ENCODE results near the gene STK38. TPM values are rescaled to one million over a fixed set of nuclear protein-coding genes. Genes with fewer than 3 reads are reported as not detected.

Gene STK38
- total RNA-seq, 2 donors from 2014 or later: 23.1 to 23.2 TPM

- no peaks in the 10 kb centered on the region for H3K27me3 ChIP-seq (replicated peaks; ENCODE audit: insufficient read depth)
- no peak for TF ChIP-seq CTCF (IDR thresholded peaks at IDR 0.05)
- H3K9me3 ChIP-seq: no peaks in the 10 kb centered on the region
- H3K36me3 ChIP-seq: no peaks in the 10 kb centered on the region
- H3K27ac ChIP-seq: no peak overlapping the region
- DNase-seq (ENCODE audit: low spot score) (no peak), ATAC-seq (ENCODE audit: insufficient number of reproducible peaks, low FRiP score, low read depth) (no peak)
- no peak overlapping the region for H3K4me3 ChIP-seq
- H3K4me1 ChIP-seq (ENCODE audit: control insufficient read depth in 1 of 2, low read depth in 2 of 2): peaks cover 0 to 10% of the 10 kb centered on the region in 2 donors
These were observed 8.5 kb upstream of the STK38 start for GRCh38 chr6:36555750-36556252.

GRCh38 chr6:36550473-36551000 lies 3.3 kb upstream of the STK38 start:
- DNase-seq (ENCODE audit: low spot score) (no peak), ATAC-seq (ENCODE audit: insufficient number of reproducible peaks, low FRiP score, low read depth) (no peak)
- Histone ChIP-seq H3K36me3 (no peaks in the 10 kb centered on the region), H3K27me3 (replicated peaks; ENCODE audit: insufficient read depth) (no peaks in the 10 kb centered on the region), H3K27ac (no peak overlapping the region), H3K4me3 (no peak overlapping the region), H3K4me1 (ENCODE audit: control insufficient read depth in 1 of 2, low read depth in 2 of 2) (peaks cover 3 to 17% of the 10 kb centered on the region in 2 donors), H3K9me3 (no peaks in the 10 kb centered on the region)
- TF ChIP-seq CTCF (IDR thresholded peaks at IDR 0.05): no peak

- Histone ChIP-seq H3K9me3 (no peaks in the 10 kb centered on the region), H3K36me3 (no peaks in the 10 kb centered on the region), H3K4me3 (no peak overlapping the region), H3K27ac (no peak overlapping the region), H3K27me3 (replicated peaks; ENCODE audit: insufficient read depth) (no peaks in the 10 kb centered on the region), H3K4me1 (ENCODE audit: control insufficient read depth in 1 of 2, low read depth in 2 of 2) (peaks cover 17 to 28% of the 10 kb centered on the region in 2 donors)
- ATAC-seq (ENCODE audit: insufficient number of reproducible peaks, low FRiP score, low read depth) (no peak), DNase-seq (ENCODE audit: low spot score) (no peak)
- no peak for TF ChIP-seq CTCF (IDR thresholded peaks at IDR 0.05)
These were observed 1.1 kb upstream of the STK38 start for GRCh38 chr6:36548401-36548743.

- TF ChIP-seq CTCF (IDR thresholded peaks at IDR 0.05): no peak
- Histone ChIP-seq H3K36me3 (no peaks in the 10 kb centered on the region), H3K9me3 (no peaks in the 10 kb centered on the region), H3K27ac (peak overlapping the region; percentile 34 to 92), H3K4me1 (ENCODE audit: control insufficient read depth in 1 of 2, low read depth in 2 of 2) (peaks cover 19 to 29% of the 10 kb centered on the region in 2 donors), H3K27me3 (replicated peaks; ENCODE audit: insufficient read depth) (no peaks in the 10 kb centered on the region), H3K4me3 (peak overlapping the region; percentile 92)
- ATAC-seq (ENCODE audit: insufficient number of reproducible peaks, low FRiP score, low read depth) (no peak), DNase-seq (ENCODE audit: low spot score) (no peak)
These were observed 544 bp upstream of the STK38 start for GRCh38 chr6:36547646-36548400.

- Histone ChIP-seq H3K27me3 (replicated peaks; ENCODE audit: insufficient read depth) (no peaks in the 10 kb centered on the region), H3K36me3 (no peaks in the 10 kb centered on the region), H3K4me1 (ENCODE audit: control insufficient read depth in 1 of 2, low read depth in 2 of 2) (peaks cover 24 to 32% of the 10 kb centered on the region in 2 donors), H3K4me3 (peak overlapping the region; percentile 92), H3K9me3 (no peaks in the 10 kb centered on the region), H3K27ac (peak overlapping the region; percentile 92 to 93)
- TF ChIP-seq CTCF (IDR thresholded peaks at IDR 0.05): no peak
- ATAC-seq (ENCODE audit: insufficient number of reproducible peaks, low FRiP score, low read depth) (no peak), DNase-seq (ENCODE audit: low spot score) (no peak)
These were observed 865 bp downstream of the STK38 start for GRCh38 chr6:36546308-36546919.

All from thoracic aorta (tissue), 2 donors.